WTC11 (cell line): ENCODE measurements around the gene SDF2L1. TPM values are rescaled to one million over a fixed set of nuclear protein-coding genes. Genes with fewer than 3 reads are reported as not detected.
A peak's percentile ranks its signal among the peaks of the same experiment; 100 is the strongest.

Experiments used
- AR ChIP-seq: fragments of 250-450 bp; sonication (Bioruptor Pico); IDR thresholded peaks from 2 replicates; pipeline ENCODE4 v1.9.0; 2021; ENCODE audit warnings: mild to moderate bottlenecking
- ARID4B ChIP-seq: sonication (generic); formaldehyde crosslinking; IDR thresholded peaks from 2 replicates; pipeline ENCODE4 v1.8.0; 2023; ENCODE audit warnings: missing genetic modification reagents, mild to moderate bottlenecking, borderline replicate concordance
- ATF1 ChIP-seq: sonication (generic); formaldehyde crosslinking; IDR thresholded peaks from 2 replicates; pipeline ENCODE4 v1.8.1; 2023; ENCODE audit warnings: mild to moderate bottlenecking, moderate library complexity, missing genetic modification reagents
- ATF2 ChIP-seq: sonication (generic); formaldehyde crosslinking; IDR thresholded peaks from 2 replicates; pipeline ENCODE4 v1.8.1; 2022; ENCODE audit warnings: low read depth, missing genetic modification reagents, borderline replicate concordance
- CREB1 ChIP-seq: sonication (generic); formaldehyde crosslinking; IDR thresholded peaks from 2 replicates; pipeline ENCODE4 v1.8.0; 2023; ENCODE audit warnings: mild to moderate bottlenecking, missing genetic modification reagents
- CTCF ChIP-seq: fragments of 200-600 bp; IDR thresholded peaks from 2 replicates; pipeline ENCODE4 v1.8.0; 2022; ENCODE audit warnings: antibody characterized with exemption
- ESRRA ChIP-seq: sonication (generic); formaldehyde crosslinking; IDR thresholded peaks from 2 replicates; pipeline ENCODE4 v1.8.1; 2022; ENCODE audit warnings: mild to moderate bottlenecking, missing genetic modification reagents, borderline replicate concordance
- FOXK1 ChIP-seq: sonication (generic); formaldehyde crosslinking; IDR thresholded peaks from 2 replicates; pipeline ENCODE4 v1.8.0; 2022; ENCODE audit warnings: mild to moderate bottlenecking, moderate library complexity, missing genetic modification reagents
- FOXP1 ChIP-seq: sonication (generic); formaldehyde crosslinking; IDR thresholded peaks from 2 replicates; pipeline ENCODE4 v1.8.0; 2022; ENCODE audit warnings: missing genetic modification reagents, mild to moderate bottlenecking, moderate library complexity, borderline replicate concordance
- FOXP4 ChIP-seq: sonication (generic); formaldehyde crosslinking; IDR thresholded peaks from 2 replicates; pipeline ENCODE4 v1.8.0; 2022; ENCODE audit warnings: mild to moderate bottlenecking, missing genetic modification reagents
- HMGA2 ChIP-seq: fragments of 250-450 bp; sonication (Bioruptor Pico); IDR thresholded peaks from 2 replicates; pipeline ENCODE4 v1.4.0; 2021; ENCODE audit warnings: mild to moderate bottlenecking, moderate library complexity
- MXD4 ChIP-seq: fragments of 250-450 bp; sonication (Bioruptor Pico); IDR thresholded peaks from 2 replicates; pipeline ENCODE4 v1.8.0; 2021; ENCODE audit warnings: mild to moderate bottlenecking, moderate library complexity, borderline replicate concordance
- NFYB ChIP-seq: sonication (generic); formaldehyde crosslinking; conservative IDR thresholded peaks from 2 replicates; pipeline ENCODE4 v1.8.0; 2022; ENCODE audit warnings: low read depth, missing genetic modification reagents
- NR2C2 ChIP-seq: sonication (generic); formaldehyde crosslinking; IDR thresholded peaks from 2 replicates; pipeline ENCODE4 v1.8.0; 2022; ENCODE audit warnings: mild to moderate bottlenecking, missing genetic modification reagents
- OVOL2 ChIP-seq: fragments of 250-450 bp; sonication (Bioruptor Pico); IDR thresholded peaks from 2 replicates; pipeline ENCODE4 v1.9.0; 2021; ENCODE audit warnings: mild to moderate bottlenecking, borderline replicate concordance
- SP1 ChIP-seq: sonication (generic); formaldehyde crosslinking; conservative IDR thresholded peaks from 2 replicates; pipeline ENCODE4 v1.8.1; 2022; ENCODE audit warnings: missing genetic modification reagents
- TCF7 ChIP-seq: sonication (generic); formaldehyde crosslinking; IDR thresholded peaks from 2 replicates; pipeline ENCODE4 v1.8.0; 2022; ENCODE audit warnings: mild to moderate bottlenecking, low read depth, missing genetic modification reagents, moderate library complexity
- TEAD1 ChIP-seq: sonication (generic); formaldehyde crosslinking; IDR thresholded peaks from 2 replicates; pipeline ENCODE4 v1.8.0; 2022; ENCODE audit warnings: mild to moderate bottlenecking, missing genetic modification reagents
- TEAD4 ChIP-seq: sonication (generic); formaldehyde crosslinking; IDR thresholded peaks from 2 replicates; pipeline ENCODE4 v1.8.0; 2022; ENCODE audit warnings: mild to moderate bottlenecking, missing genetic modification reagents
- TP53 ChIP-seq: sonication (generic); formaldehyde crosslinking; IDR thresholded peaks from 2 replicates; pipeline ENCODE4 v1.8.1; 2023; ENCODE audit warnings: mild to moderate bottlenecking, missing genetic modification reagents
- ZNF281 ChIP-seq: sonication (generic); formaldehyde crosslinking; IDR thresholded peaks from 2 replicates; pipeline ENCODE4 v1.8.0; 2023; ENCODE audit warnings: mild to moderate bottlenecking, missing genetic modification reagents
- ZNF317 ChIP-seq: sonication (generic); formaldehyde crosslinking; IDR thresholded peaks from 2 replicates; pipeline ENCODE4 v1.8.1; 2023; ENCODE audit warnings: low read depth, mild to moderate bottlenecking, moderate library complexity, missing genetic modification reagents, borderline replicate concordance
- ZNF671 ChIP-seq: fragments of 250-450 bp; sonication (Bioruptor Pico); IDR thresholded peaks from 2 replicates; pipeline ENCODE4 v1.8.0; 2021; ENCODE audit warnings: mild to moderate bottlenecking
- total RNA-seq: library from RNA; stranded (reverse); gene quantifications from 3 replicates; pipeline ENCODE4 v1.2.3, GENCODE V29; 2021

SDF2L1 gene
- total RNA-seq, 1 experiment from 2014 or later, result 73.6 TPM

GRCh38 chr22:21641789-21642583 lies at the start of gene SDF2L1 (continued):
- TF ChIP-seq ZNF281 (CRISPR knock-in tag) (no peak), ATF1 (CRISPR knock-in tag) (no peak), NR2C2 (CRISPR knock-in tag) (0 out of 2 replicates have a peak, but pooled peaks have one; percentile 15), TEAD4 (no peak), CREB1 (peak; percentile 44; the same call in 1 of the 2 replicates), ARID4B (peak; percentile 51; the same call in 1 of the 2 replicates), TEAD1 (CRISPR knock-in tag) (peak; percentile 29; the same call in 1 of the 2 replicates), ZNF671 (CRISPR knock-in tag) (peak; percentile 39; the same call in 1 of the 2 replicates), ATF2 (CRISPR knock-in tag) (no peak), FOXP1 (CRISPR knock-in tag) (no peak), OVOL2 (CRISPR knock-in tag) (no peak; the same call in 1 of the 2 replicates), AR (CRISPR knock-in tag) (no peak), FOXK1 (CRISPR knock-in tag) (peak; percentile 16; the same call in 1 of the 2 replicates), CTCF (no peak), NFYB (CRISPR knock-in tag) (peak; percentile 94), TP53 (CRISPR knock-in tag) (no peak), TCF7 (no peak), FOXP4 (CRISPR knock-in tag) (peak; percentile 83), MXD4 (no peak), ZNF317 (CRISPR knock-in tag) (no peak), ESRRA (CRISPR knock-in tag) (0 out of 2 replicates have a peak, but pooled peaks have one; percentile 38), HMGA2 (CRISPR knock-in tag) (no peak), SP1 (CRISPR knock-in tag) (peak; percentile 73)
